Mucosa of rectum (tissue), 2 donors: ENCODE results near the gene AKAP13.

Experiments used
- H3K27ac ChIP-seq, 2 donors: one replicate each; pipeline ENCODE4 v1.7.0; 2013; ENCODE audit warnings: inconsistent platforms in 2 of 2, low read depth in 2 of 2, low read length in 2 of 2
- H3K27me3 ChIP-seq, 2 donors: one replicate each; pipeline ENCODE4 v1.7.0; 2013; ENCODE audit warnings: low read length in 2 of 2; ENCODE audit not compliant: control insufficient read depth in 2 of 2, insufficient read depth in 2 of 2
- H3K36me3 ChIP-seq, 2 donors: one replicate each; pipeline ENCODE4 v1.7.0; 2013; ENCODE audit warnings: low read length in 2 of 2; ENCODE audit not compliant: control insufficient read depth in 2 of 2, insufficient read depth in 2 of 2
- H3K4me1 ChIP-seq, 2 donors: one replicate each; pipeline ENCODE4 v1.7.0; 2013; ENCODE audit warnings: low read length in 2 of 2, mild to moderate bottlenecking in 1 of 2; ENCODE audit not compliant: control insufficient read depth in 2 of 2, insufficient read depth in 2 of 2
- H3K4me3 ChIP-seq, 2 donors: one replicate each; pipeline ENCODE4 v1.7.0; 2013; ENCODE audit warnings: low read length in 2 of 2
- H3K9ac ChIP-seq, 2 donors: one replicate each; pipeline ENCODE4 v1.7.0; 2013; ENCODE audit warnings: low read length in 2 of 2, low read depth in 1 of 2, mild to moderate bottlenecking in 1 of 2
- H3K9me3 ChIP-seq, 2 donors: one replicate each; pipeline ENCODE4 v1.7.0; 2013; ENCODE audit warnings: low read length in 2 of 2; ENCODE audit not compliant: control insufficient read depth in 2 of 2
- donor health status: healthy.
- donor health status: Normal muscosa, but diverticular disease.

The AKAP13 gene

DNA sequence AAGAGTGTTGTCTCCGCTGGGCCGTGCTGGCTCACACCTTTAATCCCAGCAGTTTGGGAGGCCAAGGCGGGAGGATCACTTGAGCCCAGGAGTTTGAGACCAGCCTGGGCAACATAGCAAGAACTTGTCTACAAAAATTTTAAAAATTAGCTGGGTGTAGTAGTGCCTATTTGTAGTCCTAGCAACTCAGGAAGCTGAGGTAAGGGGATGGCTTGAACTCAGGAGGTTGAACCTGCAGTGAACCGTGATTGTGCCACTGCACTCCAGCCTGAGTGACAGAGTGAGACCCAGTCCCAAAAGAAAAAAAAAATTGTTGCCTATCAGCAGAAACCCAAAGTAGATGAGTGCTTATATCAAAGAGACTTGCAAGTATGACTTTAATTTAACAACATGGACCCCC is 12.7 kb upstream of the AKAP13 start:
- Histone ChIP-seq H3K9ac (no peak overlapping the region), H3K4me1 (no peaks in the 10 kb centered on the region), H3K4me3 (no peak overlapping the region), H3K9me3 (no peaks in the 10 kb centered on the region), H3K27me3 (no peaks in the 10 kb centered on the region), H3K27ac (no peak overlapping the region), H3K36me3 (no peaks in the 10 kb centered on the region)

DNA sequence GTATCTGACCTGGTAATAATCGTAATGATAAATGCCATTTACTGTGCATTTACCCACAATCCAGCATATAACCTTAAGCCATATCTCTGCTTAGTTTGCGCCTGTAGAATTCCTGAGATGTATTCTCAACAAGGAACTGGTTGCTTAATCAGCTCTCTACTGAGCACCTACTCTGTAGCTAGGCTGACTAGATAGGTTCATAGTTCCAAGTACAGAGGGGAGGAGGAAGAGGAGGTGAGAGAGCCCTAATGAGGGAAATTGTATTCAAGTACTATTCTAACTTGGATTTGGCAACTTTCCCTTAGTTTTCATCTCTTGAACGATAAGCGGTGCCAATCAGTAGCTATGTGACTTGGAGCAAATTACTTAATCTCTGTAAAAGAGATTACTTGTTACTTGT is 5.6 kb upstream of the AKAP13 start:
- Histone ChIP-seq H3K27ac (no peak overlapping the region), H3K4me1 (peaks cover 5% of the 10 kb centered on the region in 2 donors), H3K4me3 (no peak overlapping the region), H3K9me3 (no peaks in the 10 kb centered on the region), H3K9ac (no peak overlapping the region), H3K27me3 (no peaks in the 10 kb centered on the region), H3K36me3 (no peaks in the 10 kb centered on the region)

DNA sequence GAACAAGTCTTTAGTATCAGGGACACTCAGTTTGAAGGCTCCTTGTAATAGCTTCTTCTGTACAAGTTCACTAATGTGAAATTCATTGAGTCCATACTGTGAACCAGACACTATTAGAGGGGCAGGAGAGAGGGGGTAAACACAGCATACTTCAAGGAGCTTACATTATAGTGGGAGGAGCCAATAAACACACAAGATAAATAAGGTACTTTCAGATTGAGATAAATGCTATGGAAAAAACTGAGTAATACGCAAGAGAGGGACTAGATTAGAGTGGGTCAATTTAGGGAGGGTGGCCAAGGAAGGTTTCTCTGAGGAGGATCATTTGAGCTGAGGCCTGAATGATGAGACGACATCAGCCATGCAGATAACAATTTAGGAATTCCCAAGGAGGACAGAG is 3.1 kb upstream of the AKAP13 start:
- Histone ChIP-seq H3K9ac (no peak overlapping the region), H3K36me3 (no peaks in the 10 kb centered on the region), H3K9me3 (no peaks in the 10 kb centered on the region), H3K27ac (no peak overlapping the region), H3K4me3 (no peak overlapping the region), H3K27me3 (no peaks in the 10 kb centered on the region), H3K4me1 (peaks cover 5 to 8% of the 10 kb centered on the region in 2 donors)

DNA sequence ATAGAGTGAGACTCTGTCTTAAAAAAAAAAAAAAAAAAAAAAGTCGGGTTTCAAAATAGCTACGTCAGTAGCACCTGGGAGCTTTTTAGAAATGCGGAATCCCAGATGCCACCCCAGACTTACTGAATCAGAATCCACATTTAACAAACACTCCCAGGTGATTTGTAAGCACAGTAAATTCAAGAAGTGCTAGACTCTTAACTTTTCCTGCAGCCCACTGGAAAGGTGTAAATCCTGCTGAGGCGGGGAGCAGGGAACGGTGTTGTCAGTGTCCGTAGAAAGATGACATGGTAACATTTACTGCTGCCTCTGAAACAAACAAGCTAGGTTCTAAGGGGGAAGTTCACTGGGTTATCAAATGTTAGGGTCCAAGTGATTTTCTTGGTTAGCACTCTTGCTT is 2.4 kb upstream of the AKAP13 start:
- no peak overlapping the region for H3K4me3 ChIP-seq
- H3K4me1 ChIP-seq: peaks cover 8 to 9% of the 10 kb centered on the region in 2 donors
- no peaks in the 10 kb centered on the region for H3K27me3 ChIP-seq
- H3K9ac ChIP-seq: no peak overlapping the region
- H3K36me3 ChIP-seq: no peaks in the 10 kb centered on the region
- no peak overlapping the region for H3K27ac ChIP-seq
- H3K9me3 ChIP-seq: no peaks in the 10 kb centered on the region

DNA sequence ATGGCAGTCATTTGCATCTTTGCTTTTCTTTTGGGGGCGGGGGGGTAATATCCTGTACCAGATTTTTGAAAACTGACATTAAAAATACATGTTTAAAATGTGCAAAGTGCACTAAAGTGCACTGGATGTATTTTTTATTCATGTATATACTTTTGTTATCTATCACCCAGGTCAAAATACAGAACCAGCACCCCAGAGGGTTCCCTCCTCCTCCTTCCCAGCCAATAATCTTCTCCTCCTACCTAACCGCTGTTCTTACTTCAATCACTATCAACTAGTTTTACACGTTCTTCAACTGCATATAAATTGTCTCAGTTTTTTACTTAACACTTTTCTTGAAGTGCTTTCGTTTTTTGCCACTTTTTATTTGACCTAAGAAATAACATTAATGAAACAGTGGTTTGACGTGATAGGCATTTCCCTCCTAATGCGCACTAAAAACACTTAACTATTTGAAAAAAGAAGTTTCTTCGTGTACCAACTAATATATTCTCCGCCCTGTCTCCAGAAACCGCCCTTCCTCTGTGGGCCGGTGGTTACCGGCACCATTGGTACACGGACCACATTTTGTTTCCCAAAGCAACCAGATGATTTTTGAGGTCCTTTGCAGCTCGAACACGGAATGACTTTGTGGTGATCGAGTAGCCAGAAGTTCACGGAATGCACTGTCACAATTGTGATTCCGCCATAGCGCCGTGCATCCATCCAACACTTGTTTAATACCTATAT is 836 bp upstream of the AKAP13 start:
- Histone ChIP-seq H3K27ac (peak overlapping the region; percentile 71 to 77), H3K9ac (peak overlapping the region; percentile 69 to 79), H3K36me3 (no peaks in the 10 kb centered on the region), H3K4me3 (peak overlapping the region; percentile 67 to 88), H3K9me3 (no peaks in the 10 kb centered on the region), H3K27me3 (no peaks in the 10 kb centered on the region), H3K4me1 (peaks cover 8 to 9% of the 10 kb centered on the region in 2 donors)

DNA sequence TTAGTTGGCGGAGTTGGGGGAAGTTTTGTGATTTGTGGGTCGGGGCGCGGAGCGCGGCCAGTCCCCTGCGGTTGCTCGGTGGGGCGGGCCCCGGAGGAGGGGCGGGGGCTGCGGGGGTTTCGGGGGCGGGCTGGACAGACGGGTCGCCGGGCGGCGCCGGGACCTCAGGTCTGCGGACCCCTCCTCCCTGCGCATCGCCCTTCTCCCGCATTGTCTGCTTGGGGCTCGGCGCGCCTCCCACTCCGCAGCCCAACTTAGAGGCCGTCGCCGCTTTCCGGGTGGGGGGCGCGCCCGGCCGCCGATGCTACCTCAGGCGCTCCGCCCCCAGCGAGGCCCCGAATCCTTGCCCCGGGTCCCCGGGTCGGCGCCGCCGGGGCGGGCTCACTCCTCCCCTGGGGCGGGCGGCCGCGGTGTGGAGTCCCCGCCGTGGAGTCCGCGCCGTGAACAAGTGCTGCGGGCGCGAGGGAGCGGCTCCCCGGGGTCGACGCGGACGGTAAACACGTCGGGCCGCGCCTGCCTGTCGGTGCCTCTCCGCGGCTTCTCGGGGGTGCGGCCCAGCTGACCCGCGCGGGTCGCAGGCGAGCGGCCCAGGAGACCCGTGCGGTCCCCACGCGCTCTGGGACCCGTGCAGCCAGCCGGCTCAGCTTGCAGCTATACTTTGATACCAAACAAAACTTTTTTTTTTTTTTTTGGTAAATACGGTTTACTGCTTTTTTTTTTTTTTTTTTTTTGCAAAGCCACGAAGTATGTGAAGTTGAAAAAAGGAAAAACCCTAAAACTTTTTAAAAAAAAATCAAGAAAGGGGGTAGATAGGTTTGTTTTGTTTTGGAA is 624 bp downstream of the AKAP13 start:
- Histone ChIP-seq H3K9ac (peak overlapping the region; percentile 61 to 74), H3K27me3 (no peaks in the 10 kb centered on the region), H3K4me3 (peak overlapping the region; percentile 72 to 73), H3K4me1 (peaks cover 8 to 9% of the 10 kb centered on the region in 2 donors), H3K27ac (peak overlapping the region; percentile 88 to 90), H3K9me3 (no peaks in the 10 kb centered on the region), H3K36me3 (no peaks in the 10 kb centered on the region)

DNA sequence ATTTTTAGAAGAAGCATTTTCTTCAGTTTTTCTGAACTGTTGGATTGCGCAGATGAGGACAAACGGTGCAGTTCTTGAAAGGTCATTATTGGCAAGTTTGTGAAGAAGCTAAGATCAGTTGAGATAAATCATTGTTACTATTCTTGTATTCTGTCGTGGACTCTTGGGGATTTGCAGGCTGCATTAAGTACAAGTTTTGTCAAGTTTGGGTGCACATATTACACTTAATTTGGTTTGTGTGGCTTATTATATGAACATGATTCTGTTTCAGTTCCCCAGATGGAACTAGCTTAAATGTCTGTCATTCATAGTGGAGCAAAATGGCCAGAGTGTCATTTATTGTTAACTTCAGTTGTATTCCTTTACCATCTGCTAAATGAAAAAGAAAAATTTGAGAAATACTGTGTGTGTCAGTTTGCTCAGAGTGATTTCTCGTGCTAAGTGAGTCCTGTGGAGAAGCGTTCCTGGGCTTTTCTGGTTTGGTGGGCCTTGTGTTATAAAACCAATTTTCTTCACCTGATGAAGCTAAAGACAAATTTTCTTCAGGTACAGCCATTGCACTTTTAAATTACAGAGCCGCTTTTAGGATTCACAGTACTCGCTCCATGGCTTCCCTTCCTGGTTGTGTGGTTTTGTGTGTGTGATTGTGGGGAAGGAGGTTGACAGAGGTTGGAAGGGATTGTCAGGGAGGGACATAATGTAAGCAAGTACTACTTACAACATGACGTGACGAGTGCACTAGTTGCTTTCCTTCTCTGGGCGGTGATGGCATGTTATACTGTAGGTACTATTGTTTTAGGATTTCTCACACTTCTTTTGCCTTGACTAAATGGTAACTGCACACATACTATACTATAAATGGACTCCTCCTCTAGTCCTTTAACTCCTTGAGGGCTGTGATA is 1.7 kb downstream of the AKAP13 start:
- Histone ChIP-seq H3K4me3 (peak overlapping the region; percentile 72 to 73), H3K9me3 (no peaks in the 10 kb centered on the region), H3K27ac (peak overlapping the region in 1 of 2 donors; percentile 35), H3K36me3 (no peaks in the 10 kb centered on the region), H3K27me3 (no peaks in the 10 kb centered on the region), H3K4me1 (peaks cover 8 to 9% of the 10 kb centered on the region in 2 donors), H3K9ac (peak overlapping the region; percentile 54 to 74)

DNA sequence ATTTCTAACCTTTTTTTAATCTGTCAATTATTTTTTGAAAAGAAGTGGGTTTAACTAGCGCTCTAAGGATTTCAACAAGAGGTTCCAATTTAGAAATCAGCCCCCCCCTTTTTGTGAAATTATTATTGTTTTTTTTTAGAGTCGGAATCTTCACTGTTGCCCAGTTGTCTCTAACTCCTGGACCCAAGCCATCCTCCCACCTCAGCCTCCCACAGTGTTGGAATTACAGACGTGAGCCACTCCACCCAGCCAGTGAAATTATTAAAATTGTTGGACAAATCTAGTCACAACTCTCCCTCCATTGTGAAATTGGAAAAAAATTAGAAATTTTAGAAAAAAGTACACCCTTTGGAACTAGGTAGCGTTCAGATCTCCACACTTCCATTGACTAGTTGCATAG is 2.5 kb downstream of the AKAP13 start:
- H3K9me3 ChIP-seq: no peaks in the 10 kb centered on the region
- no peak overlapping the region for H3K9ac ChIP-seq
- H3K4me3 ChIP-seq: no peak overlapping the region
- H3K4me1 ChIP-seq: peaks cover 8 to 9% of the 10 kb centered on the region in 2 donors
- no peak overlapping the region for H3K27ac ChIP-seq
- H3K27me3 ChIP-seq: no peaks in the 10 kb centered on the region
- H3K36me3 ChIP-seq: no peaks in the 10 kb centered on the region

DNA sequence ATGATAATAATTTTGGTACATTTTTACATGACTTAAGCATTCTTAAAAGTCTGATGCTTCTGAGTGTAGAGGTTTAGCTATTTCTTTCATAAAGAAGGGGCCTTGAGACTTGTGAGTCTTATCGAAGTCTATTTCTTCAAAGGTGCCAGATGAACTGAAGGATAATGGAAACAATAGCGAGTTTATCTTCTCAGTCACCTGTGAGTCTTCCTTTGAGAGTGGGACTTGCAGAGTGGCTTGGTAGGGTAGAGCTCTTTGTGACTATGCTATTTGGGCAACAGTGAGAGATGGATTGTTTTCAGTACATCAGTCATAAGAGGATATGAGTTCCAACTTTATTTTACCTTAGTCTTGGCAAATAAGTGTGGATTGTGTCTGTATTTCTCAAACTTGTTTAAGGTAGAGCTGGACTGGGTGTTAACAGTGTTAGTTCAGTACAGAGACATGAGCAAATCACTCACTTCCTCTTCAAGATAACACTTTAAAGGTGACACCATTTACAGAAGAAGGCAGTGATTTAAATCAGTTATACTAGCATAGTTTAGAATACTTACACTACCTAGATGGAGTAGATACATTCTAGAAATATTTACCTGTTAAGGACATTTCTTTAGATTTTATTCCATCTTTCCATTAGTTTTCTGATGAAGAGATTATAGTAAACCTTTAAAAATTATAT is 3.2 kb downstream of the AKAP13 start:
- H3K4me1 ChIP-seq: peaks cover 8 to 9% of the 10 kb centered on the region in 2 donors
- no peaks in the 10 kb centered on the region for H3K9me3 ChIP-seq
- H3K36me3 ChIP-seq: no peaks in the 10 kb centered on the region
- H3K9ac ChIP-seq: peak overlapping the region in 1 of 2 donors; percentile 9
- H3K27me3 ChIP-seq: no peaks in the 10 kb centered on the region
- no peak overlapping the region for H3K27ac ChIP-seq
- H3K4me3 ChIP-seq: no peak overlapping the region
